ENCODE results near the gene FBXL17.

The FBXL17 gene

GRCh38 chr5:108373426-108373825 lies 8.5 kb downstream of the FBXL17 start:
- no peak for DNase-seq (ENCODE audit: low read depth)

DNA sequence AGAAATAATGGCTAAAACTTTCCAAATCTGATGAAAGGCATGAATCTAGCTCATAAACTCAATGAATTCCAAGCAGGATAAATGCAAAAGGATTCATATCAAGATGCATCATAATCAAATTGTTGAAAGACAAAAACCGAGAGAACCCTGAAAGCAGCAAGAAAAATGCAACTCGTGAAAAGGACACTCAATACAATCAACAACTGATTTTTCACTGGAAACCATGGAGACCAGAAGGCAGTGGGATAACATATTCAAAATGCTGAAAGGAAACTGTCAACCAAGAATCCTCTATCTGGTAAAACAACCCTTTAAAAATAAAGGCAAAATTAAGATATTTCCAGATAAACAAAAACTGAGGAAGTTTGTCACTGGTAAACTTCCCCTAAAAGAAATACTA lies 9.5 kb downstream of the FBXL17 start:
- no peak for DNase-seq (ENCODE audit: low read depth)

DNA sequence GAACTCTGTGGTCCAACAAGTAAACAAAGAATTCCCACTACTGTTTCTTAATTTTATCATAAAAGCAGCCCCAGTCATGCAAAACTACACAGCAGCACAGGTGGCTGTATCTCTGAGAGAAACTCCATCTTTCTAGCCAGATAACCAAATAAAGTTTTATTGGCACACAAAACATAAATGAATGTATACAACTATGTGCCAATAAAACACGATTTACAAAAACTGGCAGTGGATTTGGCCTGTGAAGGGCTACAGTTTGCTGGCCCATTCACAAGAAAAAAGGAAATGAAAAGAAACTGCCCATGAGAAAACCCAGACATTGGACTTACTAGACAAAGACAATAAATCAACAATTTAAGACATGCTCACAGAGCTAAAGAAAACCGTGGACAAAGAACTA lies 10.6 kb downstream of the FBXL17 start:
- no peak for DNase-seq (ENCODE audit: low read depth)

GRCh38 chr5:108369167-108369566 lies 12.7 kb downstream of the FBXL17 start:
- DNase-seq (ENCODE audit: low read depth) = no peak

DNA sequence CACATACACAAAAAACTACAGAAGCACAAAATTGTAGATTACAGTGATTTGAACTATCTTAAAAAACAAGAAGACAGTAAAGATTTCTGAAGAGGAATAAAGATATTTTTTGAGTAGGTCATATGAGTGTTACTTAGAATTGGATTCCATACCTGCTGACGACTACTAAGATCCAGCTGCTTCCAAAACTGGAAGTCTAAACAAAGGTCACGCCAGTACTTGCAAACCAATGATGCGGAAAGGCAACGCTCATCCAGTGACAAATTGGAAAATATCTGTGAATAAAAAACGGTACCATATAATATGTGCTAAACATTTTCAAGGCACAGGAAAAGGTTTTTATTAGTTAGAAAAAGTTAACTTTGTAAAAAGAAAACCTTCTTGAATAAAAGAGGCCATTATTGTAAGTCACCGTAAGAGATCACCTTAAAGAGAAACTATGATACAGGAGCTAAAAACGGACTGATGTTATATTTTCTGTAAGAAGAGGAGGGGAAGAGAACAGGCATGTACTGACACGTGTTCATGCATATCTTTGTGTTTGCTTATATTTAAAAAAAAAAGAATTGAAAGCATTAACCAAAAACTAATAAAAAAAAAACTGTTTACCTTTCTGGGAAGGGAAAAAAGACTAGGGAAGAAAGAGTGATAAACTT lies 14.1 kb downstream of the FBXL17 start:
- no peak for DNase-seq (ENCODE audit: low read depth)

GRCh38 chr5:108366500-108366899 lies 15.4 kb downstream of the FBXL17 start:
- DNase-seq (ENCODE audit: low read depth) = no peak

DNA sequence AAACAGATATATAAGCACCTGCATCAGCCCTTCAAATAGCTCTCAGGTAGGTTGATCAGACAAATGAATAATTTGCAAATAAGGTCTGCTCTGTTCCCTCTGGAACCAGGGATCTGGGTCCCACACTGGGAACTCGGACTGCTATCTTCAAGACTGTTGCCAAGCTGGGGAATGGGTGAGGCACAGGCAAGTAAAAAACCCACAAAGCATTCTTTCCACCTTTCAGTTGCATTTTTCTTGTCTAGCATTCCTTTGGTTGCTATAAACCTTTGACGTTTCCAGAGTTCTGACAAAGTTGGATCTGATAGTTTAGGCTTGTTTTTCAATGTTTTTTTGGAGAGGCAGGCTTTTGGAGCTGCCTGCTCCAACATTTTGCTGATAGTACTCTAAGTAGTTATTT lies 20.1 kb downstream of the FBXL17 start:
- no peak for DNase-seq (ENCODE audit: low read depth)

DNA sequence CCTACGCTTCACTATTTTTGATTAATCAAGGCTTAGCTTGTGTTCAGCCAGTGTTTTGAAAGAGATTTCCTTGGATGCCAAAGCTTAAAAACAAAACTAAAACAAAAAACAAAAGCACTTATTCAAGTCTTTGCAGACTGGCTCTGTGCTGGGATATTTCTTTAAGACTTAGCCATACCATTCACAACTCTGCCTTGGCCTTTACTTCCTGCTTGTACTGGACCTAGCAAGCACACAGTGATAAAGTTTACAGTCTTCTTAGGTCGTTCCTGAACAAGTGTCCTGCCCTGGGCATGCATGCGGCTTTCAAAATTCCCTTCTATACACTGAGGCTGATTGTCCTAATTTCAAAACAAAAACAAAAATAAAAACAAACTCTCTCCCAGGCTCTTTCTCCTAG lies 20.7 kb downstream of the FBXL17 start:
- no peak for DNase-seq (ENCODE audit: low read depth)

DNA sequence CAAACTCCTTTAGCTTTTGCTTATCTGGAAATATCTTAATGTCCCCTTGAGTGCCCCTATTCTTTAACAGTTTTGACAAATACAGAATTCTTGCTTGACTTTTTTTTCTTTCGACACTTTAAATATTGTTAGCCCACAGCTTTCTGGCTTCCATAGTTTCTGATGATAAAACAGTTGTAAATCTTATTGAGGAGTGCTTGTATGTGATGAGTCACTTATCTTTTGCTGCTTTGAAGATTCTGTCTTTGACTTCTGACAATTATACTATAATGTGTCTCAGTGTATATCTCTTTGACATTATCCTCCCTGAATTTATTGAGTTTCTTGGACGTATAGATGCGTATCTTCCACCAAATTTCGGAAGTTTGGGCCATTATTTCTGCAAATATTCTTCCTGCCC lies 21.6 kb downstream of the FBXL17 start:
- no peak for DNase-seq (ENCODE audit: low read depth)

DNA sequence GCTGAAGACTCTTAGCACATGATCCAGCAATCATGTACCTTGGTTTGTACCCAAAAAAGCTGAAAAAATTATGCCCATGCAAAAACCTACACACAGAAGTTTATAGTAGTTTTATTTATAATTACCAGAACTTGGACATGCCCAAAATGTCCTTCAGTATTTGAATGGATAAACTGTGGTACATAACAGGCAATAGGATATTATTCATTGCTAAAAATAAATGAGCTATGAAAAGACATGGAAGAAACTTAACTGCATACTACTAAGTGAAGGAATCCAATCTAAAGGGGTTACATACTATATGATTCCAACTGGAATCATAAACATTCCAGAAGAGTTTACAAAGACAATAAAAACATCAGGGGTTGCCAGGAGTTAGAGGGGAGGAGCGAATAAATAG lies 25.6 kb downstream of the FBXL17 start:
- DNase-seq (ENCODE audit: low read depth) = no peak

DNA sequence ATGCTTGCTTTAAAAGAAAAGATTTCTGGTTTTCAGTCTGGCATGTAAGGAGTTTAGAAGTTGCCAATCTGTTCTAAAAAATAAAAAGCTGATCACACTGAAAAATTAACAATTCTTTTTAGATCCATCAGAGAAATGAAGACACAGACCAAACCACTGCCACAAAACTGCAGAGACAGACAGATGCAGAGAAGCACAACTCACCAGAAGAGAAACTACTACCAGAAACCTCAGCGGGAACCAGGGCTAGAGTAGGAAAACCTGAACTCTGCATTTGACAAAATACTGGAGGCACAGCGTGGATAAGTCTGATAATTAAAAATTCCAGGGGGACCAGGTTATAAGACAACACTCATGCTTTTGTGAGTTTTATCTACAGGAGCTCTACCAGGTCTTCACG lies 28.8 kb downstream of the FBXL17 start:
- DNase-seq (ENCODE audit: low read depth) = no peak

DNA sequence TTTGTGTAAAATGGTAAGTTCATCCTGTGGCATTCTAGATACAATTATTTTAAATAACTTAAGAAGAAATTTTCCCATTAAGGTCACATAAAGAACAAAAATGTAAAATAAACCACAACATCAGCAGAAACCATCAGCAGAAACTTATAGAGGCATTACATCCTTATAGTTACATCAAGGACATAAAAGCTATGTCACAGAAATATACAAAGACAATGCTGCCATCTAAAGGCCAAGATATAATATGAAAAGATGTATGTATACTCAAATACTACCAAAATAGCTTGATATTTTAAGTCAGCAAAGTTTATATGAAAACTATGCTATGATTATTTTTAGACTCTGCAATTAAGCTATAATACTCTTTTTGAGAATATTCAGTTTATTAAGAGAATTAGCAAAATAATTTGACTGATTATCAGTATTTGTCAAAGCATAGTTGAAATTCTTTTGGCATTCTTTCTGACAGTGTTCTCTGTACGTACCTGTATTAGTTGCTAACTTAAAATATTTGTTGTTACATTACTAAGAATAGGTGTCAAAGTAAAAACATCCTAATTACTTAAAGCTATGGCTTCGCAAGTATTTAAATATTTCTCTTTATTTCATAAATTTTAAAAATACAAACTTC lies 36.2 kb downstream of the FBXL17 start:
- DNase-seq (ENCODE audit: low read depth) = no peak

GRCh38 chr5:108344103-108344822 lies 37.6 kb downstream of the FBXL17 start:
- no peak for DNase-seq (ENCODE audit: low read depth)

- DNase-seq (ENCODE audit: low read depth) = no peak
Measured at GRCh38 chr5:108341866-108342265, 40.0 kb downstream of the FBXL17 start.

DNA sequence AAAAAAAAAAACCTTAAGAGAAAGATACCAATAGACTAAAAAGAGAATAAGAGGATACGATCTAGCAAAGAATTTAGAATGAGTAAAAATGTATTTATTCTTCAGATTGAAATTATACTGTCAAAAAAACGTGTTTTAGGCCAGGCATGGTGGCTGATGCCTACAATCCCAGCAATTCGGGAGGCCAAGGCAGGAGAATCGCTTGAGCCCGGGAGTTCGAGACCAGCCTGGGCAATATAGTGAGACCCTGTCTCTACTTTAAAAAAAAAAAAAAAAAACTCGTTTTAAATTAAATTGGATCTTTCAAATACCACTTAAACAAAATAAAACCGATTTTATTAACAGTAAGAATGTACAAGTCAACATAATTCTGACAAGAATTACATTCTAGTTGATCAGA lies 41.8 kb downstream of the FBXL17 start:
- no peak for DNase-seq (ENCODE audit: low read depth)

- no peak for DNase-seq (ENCODE audit: low read depth)
Measured at GRCh38 chr5:108339220-108339619, 42.7 kb downstream of the FBXL17 start.

DNA sequence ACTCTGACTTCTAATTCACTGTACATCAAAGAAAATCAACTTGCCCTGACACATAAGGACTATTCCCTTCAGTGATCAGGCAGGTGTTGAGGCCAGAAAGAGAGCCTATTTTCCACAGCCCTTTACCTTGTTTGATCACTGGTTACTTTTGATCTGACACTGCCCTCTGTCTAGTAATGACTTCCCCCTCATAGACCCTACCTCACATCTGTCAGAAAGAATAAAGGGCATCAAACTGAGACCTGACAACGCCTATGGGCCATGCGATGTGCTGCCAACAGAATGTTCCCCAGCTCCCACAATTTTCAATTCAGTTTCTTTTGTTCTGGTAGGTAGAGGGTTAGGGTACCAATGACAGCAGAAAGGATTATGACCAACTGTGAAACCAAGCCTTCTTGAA lies 47.7 kb downstream of the FBXL17 start:
- DNase-seq (ENCODE audit: low read depth) = no peak

GRCh38 chr5:108326982-108327381 lies 54.9 kb downstream of the FBXL17 start:
- DNase-seq (ENCODE audit: low read depth) = no peak

- DNase-seq (ENCODE audit: low read depth) = no peak
Measured at GRCh38 chr5:108324886-108325285, 57.0 kb downstream of the FBXL17 start.

- no peak for DNase-seq (ENCODE audit: low read depth)
Measured at GRCh38 chr5:108321341-108321740, 60.6 kb downstream of the FBXL17 start.

GRCh38 chr5:108320231-108320630 lies 61.7 kb downstream of the FBXL17 start:
- DNase-seq (ENCODE audit: low read depth) = no peak

GRCh38 chr5:108315829-108316228 lies 66.1 kb downstream of the FBXL17 start:
- no peak for DNase-seq (ENCODE audit: low read depth)

DNA sequence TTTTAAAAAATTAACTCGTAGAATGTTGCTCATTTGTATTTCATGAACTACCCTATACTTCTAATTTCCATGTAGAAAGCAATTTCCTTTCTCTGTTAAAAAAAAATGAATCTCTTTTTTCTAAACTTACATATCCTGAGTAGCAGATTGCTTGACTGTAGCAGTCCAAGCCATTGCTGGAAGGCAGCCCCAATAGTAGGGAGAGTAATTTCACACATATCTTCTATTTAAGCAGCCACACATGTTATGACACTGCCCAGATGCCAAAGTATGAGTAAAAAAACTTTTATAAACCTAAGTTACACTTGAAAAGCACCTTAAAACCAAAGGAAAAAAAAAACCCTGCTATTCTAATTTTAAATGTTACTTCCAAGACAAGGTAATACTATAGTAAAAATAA lies 69.6 kb downstream of the FBXL17 start:
- DNase-seq (ENCODE audit: low read depth) = no peak

- no peak for DNase-seq (ENCODE audit: low read depth)
Measured at GRCh38 chr5:108311682-108312081, 70.2 kb downstream of the FBXL17 start.

Measured in stimulated activated CD4-positive, alpha-beta T cell treated with anti-CD3 and anti-CD28 coated beads, Interleukin-2, amount 100 ng/mL, for 4 hours (primary cell).